IPS-18c (cell line): ENCODE data around the gene SLC44A2.
A peak's percentile ranks its signal among the peaks of the same experiment; 100 is the strongest.

Experiments
- H3K4me3 ChIP-seq: 2 replicates; pipeline ENCODE4 v1.7.0; 2013; ENCODE audit warnings: low read depth, mild to moderate bottlenecking, low read length, moderate library complexity; ENCODE audit not compliant: insufficient read depth
- H3K9me3 ChIP-seq: one replicate; pipeline ENCODE4 v1.6.1; 2013; ENCODE audit warnings: mild to moderate bottlenecking, low read length, moderate library complexity; ENCODE audit not compliant: control insufficient read depth, insufficient read depth

The SLC44A2 gene

DNA sequence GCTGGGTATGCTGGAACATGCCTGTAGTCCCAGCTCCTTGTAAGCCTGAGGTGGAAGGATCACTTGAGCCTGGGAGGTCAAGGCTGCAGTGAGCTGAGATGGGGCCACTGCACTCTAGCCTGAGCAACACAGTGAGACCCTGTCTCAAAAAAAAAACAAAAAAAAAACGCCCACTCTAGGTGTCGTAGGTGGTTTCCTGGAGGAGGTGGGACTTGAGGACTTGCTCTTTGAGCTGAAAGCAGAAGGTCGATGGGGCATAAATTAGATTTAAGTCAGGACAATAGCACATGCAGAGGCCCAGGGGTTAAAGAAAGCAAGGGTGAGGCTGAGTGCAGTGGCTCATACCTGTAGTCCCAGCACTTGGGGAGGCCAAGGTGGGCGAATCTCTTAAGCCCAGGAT, 15.9 kb downstream of the SLC44A2 start:
- Histone ChIP-seq H3K4me3 (no peak overlapping the region), H3K9me3 (no peaks in the 10 kb centered on the region)

DNA sequence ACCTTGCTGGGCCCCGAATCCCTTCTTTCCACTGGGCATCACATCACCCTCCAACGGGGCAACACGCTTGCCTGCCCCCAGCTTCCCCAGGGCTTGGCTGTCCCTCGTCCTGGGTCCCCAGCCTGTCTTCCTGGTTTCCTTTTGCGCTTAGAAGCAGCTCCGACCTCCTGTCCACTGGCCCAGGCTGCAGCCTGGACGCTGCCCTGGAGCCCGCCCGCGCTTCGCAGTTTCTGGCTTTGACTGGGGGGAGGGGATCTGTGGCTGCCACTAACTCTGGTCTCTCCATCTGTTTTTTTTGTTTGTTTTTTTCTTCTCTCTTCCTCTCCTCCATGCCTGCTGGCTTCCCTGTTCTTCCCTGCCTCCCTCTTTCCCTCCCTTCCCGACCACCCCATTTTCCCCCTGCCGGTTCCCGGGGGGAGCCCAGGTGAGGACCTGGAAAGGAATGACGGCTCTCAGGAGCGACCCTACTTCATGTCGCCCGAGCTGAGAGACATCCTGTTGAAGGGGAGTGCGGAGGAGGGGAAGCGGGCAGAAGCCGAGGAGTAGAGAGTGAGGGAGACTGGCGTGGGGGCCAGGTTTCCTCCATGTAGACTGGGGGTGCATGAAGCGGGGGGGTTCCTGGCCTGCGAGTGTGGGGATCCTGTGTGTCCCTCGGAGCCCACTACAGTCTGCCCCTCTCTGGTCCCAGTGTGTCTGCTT, 17.3 kb downstream of the SLC44A2 start:
- Histone ChIP-seq H3K9me3 (no peaks in the 10 kb centered on the region), H3K4me3 (no peak overlapping the region)

DNA sequence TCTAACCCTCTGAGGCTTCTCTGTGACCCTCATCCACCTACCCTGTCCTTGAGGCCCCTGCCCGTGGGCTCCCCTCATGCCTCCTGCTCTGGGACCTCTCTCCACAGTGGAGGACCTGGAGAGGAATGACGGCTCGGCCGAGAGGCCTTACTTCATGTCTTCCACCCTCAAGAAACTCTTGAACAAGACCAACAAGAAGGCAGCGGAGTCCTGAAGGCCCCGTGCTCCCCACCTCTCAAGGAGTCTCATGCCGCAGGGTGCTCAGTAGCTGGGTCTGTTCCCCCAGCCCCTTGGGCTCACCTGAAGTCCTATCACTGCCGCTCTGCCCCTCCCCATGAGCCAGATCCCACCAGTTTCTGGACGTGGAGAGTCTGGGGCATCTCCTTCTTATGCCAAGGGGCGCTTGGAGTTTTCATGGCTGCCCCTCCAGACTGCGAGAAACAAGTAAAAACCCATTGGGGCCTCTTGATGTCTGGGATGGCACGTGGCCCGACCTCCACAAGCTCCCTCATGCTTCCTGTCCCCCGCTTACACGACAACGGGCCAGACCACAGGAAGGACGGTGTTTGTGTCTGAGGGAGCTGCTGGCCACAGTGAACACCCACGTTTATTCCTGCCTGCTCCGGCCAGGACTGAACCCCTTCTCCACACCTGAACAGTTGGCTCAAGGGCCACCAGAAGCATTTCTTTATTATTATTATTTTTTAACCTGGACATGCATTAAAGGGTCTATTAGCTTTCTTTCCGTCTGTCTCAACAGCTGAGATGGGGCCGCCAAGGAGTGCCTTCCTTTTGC, 18.0 kb downstream of the SLC44A2 start:
- no peak overlapping the region for H3K4me3 ChIP-seq

DNA sequence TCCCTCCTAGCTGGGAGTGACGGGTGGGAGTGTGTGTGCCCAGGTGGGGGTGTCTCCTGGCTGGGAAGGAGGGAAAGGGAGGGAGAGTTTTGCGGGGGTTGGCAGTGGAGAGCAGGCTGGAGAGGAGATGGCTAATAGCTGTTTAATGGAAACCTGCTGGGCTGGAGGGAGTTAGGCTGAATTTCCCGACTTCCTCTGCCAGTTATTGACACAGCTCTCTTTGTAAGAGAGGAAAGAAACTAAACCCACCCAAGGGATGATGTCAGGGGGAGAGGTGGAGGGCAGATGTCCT, 18.6 kb downstream of the SLC44A2 start:
- H3K9me3 ChIP-seq: no peaks in the 10 kb centered on the region
- no peak overlapping the region; the same call in 1 of the 2 replicates for H3K4me3 ChIP-seq

More for the DNA sequence above, 18.0 kb downstream of the SLC44A2 start:
- no peaks in the 10 kb centered on the region for H3K9me3 ChIP-seq

DNA sequence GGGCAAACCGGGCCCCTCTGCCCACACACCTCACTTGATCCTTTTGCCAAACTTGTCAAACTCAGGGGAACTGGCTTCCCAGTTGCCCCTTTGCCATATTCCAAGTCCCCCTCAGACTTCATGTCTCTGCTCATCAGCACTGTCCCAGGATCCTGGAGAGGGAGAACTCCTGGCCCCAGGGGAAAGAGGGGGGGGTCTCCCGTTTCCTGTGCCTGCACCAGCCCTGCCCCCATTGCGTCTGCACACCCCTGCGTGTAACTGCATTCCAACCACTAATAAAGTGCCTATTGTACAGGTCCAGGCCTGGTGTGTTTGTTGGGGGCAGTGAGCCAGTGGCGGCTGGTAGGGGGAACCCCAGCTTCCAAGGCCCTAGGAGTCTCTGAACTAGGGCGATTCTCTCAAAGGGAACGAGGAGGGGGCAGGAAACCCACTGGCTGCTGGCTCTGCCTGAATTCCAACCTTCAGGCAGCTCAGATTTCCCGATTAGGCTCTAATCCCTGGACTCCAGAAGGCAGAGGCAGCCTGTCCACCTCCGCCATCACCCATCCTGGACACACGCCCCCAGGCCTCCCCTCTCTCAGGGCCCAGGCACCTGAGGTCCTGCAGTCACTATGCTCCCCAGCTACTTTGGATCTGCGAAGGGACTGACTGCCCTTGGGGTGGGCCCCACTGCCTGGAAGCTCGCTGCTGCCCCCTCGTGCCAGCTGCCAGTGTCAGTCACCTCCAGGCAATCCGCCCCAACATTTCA, 19.1 kb downstream of the SLC44A2 start:
- H3K9me3 ChIP-seq: no peaks in the 10 kb centered on the region
- no peak overlapping the region; the same call in 1 of the 2 replicates for H3K4me3 ChIP-seq

DNA sequence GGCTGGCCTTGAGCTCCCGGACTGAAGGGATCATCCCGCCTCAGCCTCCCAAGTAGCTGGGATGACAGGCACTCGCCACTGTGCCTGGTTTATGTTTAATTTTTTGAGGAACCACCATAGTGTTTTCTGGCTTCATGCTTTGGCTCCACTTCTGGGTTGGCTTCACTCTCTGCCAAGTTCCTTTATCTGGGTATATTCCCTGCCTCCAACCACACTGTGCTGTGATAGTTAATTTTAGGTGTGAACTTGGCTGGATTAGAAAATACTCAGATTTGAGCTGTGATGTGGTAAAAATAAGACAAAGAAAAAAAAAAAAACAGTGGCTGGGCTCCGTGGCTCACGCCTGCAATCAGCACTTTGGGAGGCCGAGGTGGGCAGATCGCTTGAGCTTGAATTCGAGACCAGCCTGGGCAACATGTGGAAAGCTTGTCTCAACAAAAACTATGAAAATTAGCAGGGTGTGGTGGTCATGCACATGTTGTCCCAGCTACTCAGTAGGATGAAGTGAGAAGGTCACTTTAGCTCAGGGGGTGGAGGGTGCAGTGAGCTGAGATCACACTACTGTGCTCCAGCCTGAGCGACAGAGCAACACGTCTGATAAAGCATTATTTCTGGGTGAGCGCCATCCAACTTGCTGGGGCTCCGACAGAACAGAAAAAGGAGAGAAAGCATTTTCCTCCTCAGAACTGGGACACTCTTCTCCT, 21.3 kb downstream of the SLC44A2 start:
- H3K4me3 ChIP-seq: no peak overlapping the region

DNA sequence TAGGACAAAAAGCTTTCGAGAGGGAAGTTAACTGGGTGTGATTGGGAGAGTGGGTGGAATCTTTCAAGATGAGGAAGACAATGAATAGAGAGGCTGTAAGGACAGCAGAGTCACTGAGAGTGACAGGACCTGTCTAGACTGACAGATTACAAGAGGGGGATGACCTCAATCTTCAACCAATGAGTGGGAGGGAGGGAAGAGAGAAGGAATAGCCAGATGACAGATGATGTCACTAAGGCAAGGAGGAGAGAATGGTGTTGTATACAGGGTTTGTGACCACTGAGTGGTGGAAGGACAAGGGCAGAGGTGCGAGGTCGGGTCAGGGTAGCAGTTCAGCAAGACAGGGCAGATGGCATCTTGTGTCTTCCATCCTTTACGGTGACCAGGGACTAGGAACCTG, 23.0 kb downstream of the SLC44A2 start:
- H3K4me3 ChIP-seq: no peak overlapping the region
- H3K9me3 ChIP-seq: no peaks in the 10 kb centered on the region

More for the DNA sequence above, 21.3 kb downstream of the SLC44A2 start:
- no peaks in the 10 kb centered on the region for H3K9me3 ChIP-seq

DNA sequence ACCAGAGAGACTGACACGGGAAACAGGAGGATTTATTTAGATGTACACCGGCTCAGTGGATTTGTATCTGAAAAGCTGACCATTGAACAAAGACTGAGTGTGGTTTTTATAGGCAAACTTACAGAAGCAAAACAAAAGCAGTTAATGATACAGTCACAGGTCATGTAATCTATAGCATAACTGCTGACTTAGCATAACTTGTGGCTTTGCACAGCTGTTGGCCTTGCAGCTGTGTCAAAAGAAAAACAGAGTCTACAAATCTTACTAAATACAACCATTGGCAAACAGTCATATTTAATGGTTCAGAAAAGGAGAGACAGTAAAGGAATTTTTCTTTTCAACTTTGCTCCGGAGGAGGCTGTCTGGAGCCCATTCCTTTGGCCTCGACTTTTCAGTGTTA, 26.5 kb downstream of the SLC44A2 start:
- H3K4me3 ChIP-seq: no peak overlapping the region

DNA sequence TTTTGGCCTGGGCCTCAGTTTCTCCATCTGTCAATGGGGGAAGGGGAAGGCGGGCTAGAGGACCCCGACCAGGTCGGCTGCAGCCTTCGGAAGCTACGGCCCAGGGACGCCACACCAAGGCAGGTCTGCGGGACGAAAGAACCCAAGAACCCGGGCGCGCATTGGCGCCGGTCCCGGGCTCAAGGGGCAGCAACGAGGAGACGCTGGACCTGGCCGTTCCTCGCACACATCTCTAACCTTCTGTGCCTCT, 28.1 kb downstream of the SLC44A2 start:
- Histone ChIP-seq H3K4me3 (peak overlapping the region; percentile 93), H3K9me3 (no peaks in the 10 kb centered on the region)

More for the DNA sequence above, 26.5 kb downstream of the SLC44A2 start:
- no peaks in the 10 kb centered on the region for H3K9me3 ChIP-seq

DNA sequence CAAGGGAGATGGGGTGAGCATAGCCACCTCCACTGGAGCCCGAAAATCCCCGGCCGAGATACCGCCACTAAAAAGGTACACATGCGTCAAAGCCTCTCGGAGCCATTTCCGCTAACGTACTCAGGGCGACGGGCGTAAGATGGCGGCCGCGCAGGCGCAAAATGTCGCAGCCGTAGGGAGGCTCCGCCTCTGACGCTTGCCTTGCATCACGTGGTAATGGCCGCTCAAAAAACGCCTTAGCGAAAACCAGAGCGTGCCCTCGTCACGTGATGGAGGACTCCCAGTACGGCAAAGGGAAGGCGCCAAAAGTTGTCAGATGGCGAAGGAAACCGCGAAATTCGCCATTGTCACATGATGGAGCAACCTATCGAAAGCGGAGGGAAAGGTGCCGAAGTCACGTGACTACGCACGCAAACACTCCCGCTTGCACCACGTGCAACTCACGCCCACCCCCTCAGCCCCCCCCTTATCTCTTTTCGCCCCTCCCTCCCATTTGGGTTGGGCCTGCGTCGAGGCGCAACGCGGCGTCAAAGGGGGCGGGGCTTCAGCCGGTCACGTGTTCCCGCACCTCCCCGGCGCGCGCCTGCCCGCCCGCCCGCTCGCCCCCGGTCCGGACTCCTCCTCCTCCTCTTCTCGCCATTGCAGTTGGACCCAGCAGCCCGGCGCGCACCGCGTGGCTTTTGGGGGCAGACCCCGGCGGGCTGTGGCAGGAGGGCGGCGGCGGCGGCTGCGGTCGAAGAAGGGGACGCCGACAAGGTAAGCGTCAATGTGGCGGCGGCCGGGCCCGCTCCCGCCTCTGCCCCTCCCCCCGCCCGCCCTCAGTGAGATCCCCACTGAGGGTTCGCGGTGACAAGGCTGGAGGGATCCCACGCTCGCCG, 28.6 kb downstream of the SLC44A2 start, which contains the start of gene ILF3:
TSS of gene ILF3 (plus strand) at position 615 of the 878 bp plus-strand sequence. CDS start 16,260 bp downstream, outside the sequence.
- Histone ChIP-seq H3K4me3 (peak within 1 kb of the TSS; percentile 93), H3K9me3 (no peaks in the 10 kb centered on the region)

DNA sequence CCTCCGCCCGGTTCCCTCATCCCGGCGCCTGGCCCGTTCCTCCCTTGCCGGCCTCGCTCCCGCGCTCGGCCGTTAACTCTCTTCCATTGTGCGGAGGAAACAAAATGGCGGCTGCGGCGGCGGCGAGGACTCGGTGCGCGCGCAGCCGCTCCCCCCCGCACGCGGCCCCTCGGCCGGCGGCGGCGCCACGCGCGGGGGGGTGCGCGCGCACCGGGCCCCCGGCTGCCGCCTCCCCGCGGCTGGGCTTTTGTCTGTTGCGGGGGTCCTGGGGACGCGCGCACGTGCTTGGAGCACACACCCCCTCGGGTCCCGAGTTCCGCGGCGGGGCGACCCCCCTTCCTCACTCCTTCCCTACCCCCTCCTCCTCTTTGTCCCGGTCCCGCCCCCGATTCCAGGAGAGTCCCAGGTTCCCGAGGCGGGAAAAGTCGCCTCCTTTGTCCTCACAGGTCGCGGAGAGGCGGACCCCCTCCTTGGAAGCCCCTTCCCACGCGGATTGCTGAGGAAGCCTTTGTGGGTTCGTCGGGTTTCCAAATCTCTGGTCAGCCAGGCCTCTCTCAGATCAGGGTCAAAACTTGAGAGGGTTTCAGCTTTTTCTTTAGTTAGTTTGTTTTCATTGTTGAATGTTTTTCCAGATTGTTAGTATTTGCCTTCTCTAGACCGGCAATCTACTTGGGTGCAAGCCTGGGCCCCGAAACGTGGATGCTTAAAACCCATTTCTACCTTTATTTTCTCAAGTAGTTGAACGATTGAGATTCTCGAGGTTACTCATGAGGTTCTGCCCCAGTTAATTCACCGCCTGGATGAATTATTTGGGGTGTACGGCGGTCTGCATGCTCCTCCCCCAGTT, 29.5 kb downstream of the SLC44A2 start:
- no peaks in the 10 kb centered on the region for H3K9me3 ChIP-seq

DNA sequence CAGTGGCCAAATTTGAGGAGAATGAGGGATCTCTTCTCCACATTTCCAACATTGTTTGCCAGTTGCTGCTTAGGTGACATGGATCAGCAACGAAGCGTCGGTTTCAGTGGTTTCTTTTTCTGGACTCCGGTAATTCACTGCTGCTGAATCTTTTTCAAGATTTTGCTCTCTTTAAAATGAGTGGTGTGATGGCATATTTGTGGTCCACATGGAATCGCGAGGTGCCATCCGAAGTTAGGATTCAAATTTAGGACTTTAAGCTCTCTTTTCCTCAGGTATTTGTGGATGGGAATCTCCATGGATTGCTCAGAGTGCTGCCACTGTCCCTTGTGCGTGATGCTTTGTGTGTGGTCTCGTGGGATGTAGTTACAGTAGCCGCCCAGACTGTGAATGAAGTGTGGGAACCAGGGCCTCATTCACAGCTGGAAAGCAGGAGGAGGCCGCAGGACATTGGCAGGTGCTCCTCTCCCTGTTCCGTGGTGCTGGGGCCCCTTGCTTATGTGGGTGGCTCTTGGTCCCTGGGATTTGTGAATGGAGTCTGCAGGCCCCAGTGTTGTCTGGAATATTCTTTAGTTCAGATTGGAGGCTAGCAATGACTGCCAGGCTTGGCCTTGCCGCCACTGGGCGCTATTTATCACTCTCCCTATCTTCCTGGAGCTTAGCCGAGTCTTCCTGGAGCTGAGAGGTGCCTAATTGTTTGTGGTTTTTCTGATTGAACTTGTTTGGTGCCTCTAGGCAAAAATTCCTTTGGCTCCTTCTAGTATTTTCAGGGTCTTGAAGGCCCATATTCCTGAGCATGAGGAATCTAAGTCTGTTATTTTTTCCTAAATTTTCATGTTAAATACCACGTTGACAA, 30.3 kb downstream of the SLC44A2 start:
- Histone ChIP-seq H3K9me3 (no peaks in the 10 kb centered on the region), H3K4me3 (peak overlapping the region; percentile 69)

More for the DNA sequence above, 29.5 kb downstream of the SLC44A2 start:
- peak overlapping the region; percentile 69 for H3K4me3 ChIP-seq

DNA sequence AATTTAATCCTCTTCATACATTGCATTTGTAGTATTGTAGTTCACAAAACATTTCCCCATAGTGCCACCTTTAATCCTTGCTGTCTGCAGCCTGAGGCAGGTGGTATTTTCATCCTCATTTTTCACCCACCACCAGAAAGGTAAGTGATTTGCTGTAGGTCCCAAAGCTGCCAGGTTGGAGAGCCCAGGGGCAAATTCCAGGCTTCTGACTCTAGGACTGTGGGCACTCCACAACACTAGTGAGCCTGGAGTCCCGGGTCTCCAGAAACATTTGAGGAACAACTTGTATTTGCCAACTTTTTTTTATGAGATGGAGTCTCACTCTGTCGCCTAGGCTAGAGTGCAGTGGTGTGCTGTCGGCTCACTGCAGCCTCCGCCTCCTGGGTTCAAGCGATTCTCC, 35.0 kb downstream of the SLC44A2 start:
- no peaks in the 10 kb centered on the region for H3K9me3 ChIP-seq
- no peak overlapping the region for H3K4me3 ChIP-seq

DNA sequence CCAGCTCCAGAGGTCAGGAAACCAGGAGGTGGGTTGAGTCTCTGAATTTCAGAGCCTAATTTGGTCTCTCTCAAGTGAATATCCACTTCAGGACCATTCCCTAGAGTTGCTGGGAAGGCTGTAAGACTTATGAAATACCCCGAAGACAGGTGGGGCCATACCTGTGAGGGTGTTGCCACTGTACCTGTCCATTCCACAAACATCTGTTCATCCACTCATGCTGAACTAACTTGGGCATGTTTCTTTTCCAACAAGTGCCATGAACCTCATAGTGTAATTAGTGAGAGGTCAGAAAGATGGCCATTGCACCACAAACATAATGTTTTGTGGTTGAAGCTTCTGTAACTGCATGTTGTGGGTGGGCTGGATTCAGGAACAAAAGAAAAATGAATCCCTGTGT, 36.6 kb downstream of the SLC44A2 start:
- H3K9me3 ChIP-seq: no peaks in the 10 kb centered on the region
- no peak overlapping the region for H3K4me3 ChIP-seq
